Germinal center (tissue), 1 donor: ENCODE results near the gene SYTL1.

Source experiments
- DNase-seq: peaks from one replicate; pipeline ENCODE4 v3.0.0; 2012; ENCODE audit warnings: mixed read lengths, low spot score

Gene SYTL1

GRCh38 chr1:27318136-27318535 lies 23.7 kb upstream of the SYTL1 start:
- DNase-seq, result no peak

GRCh38 chr1:27318596-27318995 lies 23.2 kb upstream of the SYTL1 start:
- no peak for DNase-seq

GRCh38 chr1:27321813-27322568 lies 19.8 kb upstream of the SYTL1 start, which contains the start of gene TMEM222:
Gene TMEM222 (plus strand): TSS chr1:27322163. CDS start chr1:27322198, 35 bp downstream.
- peak; percentile 98 for DNase-seq

- DNase-seq, result peak; percentile 18
These were observed 19.1 kb upstream of the SYTL1 start for GRCh38 chr1:27322569-27323240.

- DNase-seq, result no peak
These were observed 16.5 kb upstream of the SYTL1 start for GRCh38 chr1:27325286-27325685.

- no peak for DNase-seq
These were observed 13.9 kb upstream of the SYTL1 start for GRCh38 chr1:27327964-27328363.

GRCh38 chr1:27330786-27331185 lies 11.0 kb upstream of the SYTL1 start:
- DNase-seq, result no peak

GRCh38 chr1:27331426-27331825 lies 10.4 kb upstream of the SYTL1 start:
- no peak for DNase-seq

- DNase-seq, result no peak
These were observed 9.9 kb upstream of the SYTL1 start for GRCh38 chr1:27331922-27332321.

- DNase-seq, result peak; percentile 77
These were observed 9.1 kb upstream of the SYTL1 start for GRCh38 chr1:27332536-27333281.

GRCh38 chr1:27333717-27334279 lies 8.0 kb upstream of the SYTL1 start:
- no peak for DNase-seq

GRCh38 chr1:27335506-27336422 lies 6.1 kb upstream of the SYTL1 start:
- DNase-seq, result no peak

- no peak for DNase-seq
These were observed 5.1 kb upstream of the SYTL1 start for GRCh38 chr1:27336756-27337155.

GRCh38 chr1:27338751-27339150 lies 3.1 kb upstream of the SYTL1 start:
- DNase-seq, result no peak

GRCh38 chr1:27339213-27339612 lies 2.6 kb upstream of the SYTL1 start:
- DNase-seq, result no peak

GRCh38 chr1:27342391-27342777 lies 562 bp downstream of the SYTL1 start:
- peak; percentile 64 for DNase-seq

GRCh38 chr1:27342778-27343638 lies 1.2 kb downstream of the SYTL1 start:
- peak; percentile 65 for DNase-seq

- DNase-seq, result no peak
These were observed 1.8 kb downstream of the SYTL1 start for GRCh38 chr1:27343639-27344025.

GRCh38 chr1:27345272-27345671 lies 3.5 kb downstream of the SYTL1 start:
- no peak for DNase-seq

GRCh38 chr1:27346357-27346756 lies 4.5 kb downstream of the SYTL1 start:
- DNase-seq, result no peak
